HUES48 (cell line): ENCODE data around the gene FBN1.

Experiments used
- H3K27ac ChIP-seq: one replicate; pipeline ENCODE4 v1.7.0; 2013; ENCODE audit warnings: low read depth, low read length, inconsistent platforms
- H3K27me3 ChIP-seq: 2 replicates; pipeline ENCODE4 v1.6.1; 2013; ENCODE audit warnings: mild to moderate bottlenecking, low read length; ENCODE audit not compliant: control insufficient read depth, insufficient read depth
- H3K36me3 ChIP-seq: 2 replicates; pipeline ENCODE4 v1.6.1; 2013; ENCODE audit warnings: low read length; ENCODE audit not compliant: control insufficient read depth, insufficient read depth
- H3K4me1 ChIP-seq: 2 replicates; pipeline ENCODE4 v1.6.1; 2013; ENCODE audit warnings: mild to moderate bottlenecking, low read length; ENCODE audit not compliant: control insufficient read depth, insufficient read depth
- H3K4me3 ChIP-seq: 2 replicates; pipeline ENCODE4 v1.5.1; 2013; ENCODE audit warnings: mild to moderate bottlenecking, low read depth, low read length
- H3K9ac ChIP-seq: 2 replicates; pipeline ENCODE4 v1.6.1; 2013; ENCODE audit warnings: mild to moderate bottlenecking, low read depth, low read length, moderate library complexity
- H3K9me3 ChIP-seq: 2 replicates; pipeline ENCODE4 v1.6.1; 2013; ENCODE audit warnings: low read length; ENCODE audit not compliant: control insufficient read depth, insufficient read depth

Gene FBN1

GRCh38 chr15:48537271-48538113 is 108.0 kb downstream of the FBN1 start:
- Histone ChIP-seq H3K27ac (no peak overlapping the region), H3K9me3 (no peaks in the 10 kb centered on the region), H3K9ac (no peak overlapping the region), H3K36me3 (no peaks in the 10 kb centered on the region), H3K27me3 (no peaks in the 10 kb centered on the region), H3K4me1 (no peaks in the 10 kb centered on the region), H3K4me3 (no peak overlapping the region)

GRCh38 chr15:48536681-48537091 is 108.8 kb downstream of the FBN1 start:
- Histone ChIP-seq H3K27me3 (no peaks in the 10 kb centered on the region), H3K27ac (no peak overlapping the region), H3K9ac (no peak overlapping the region), H3K9me3 (no peaks in the 10 kb centered on the region), H3K36me3 (no peaks in the 10 kb centered on the region), H3K4me3 (no peak overlapping the region), H3K4me1 (no peaks in the 10 kb centered on the region)

- no peaks in the 10 kb centered on the region for H3K4me1 ChIP-seq
- no peaks in the 10 kb centered on the region for H3K36me3 ChIP-seq
- H3K27me3 ChIP-seq, result no peaks in the 10 kb centered on the region
- no peak overlapping the region for H3K27ac ChIP-seq
- H3K9ac ChIP-seq, result no peak overlapping the region
- H3K4me3 ChIP-seq, result no peak overlapping the region
- no peaks in the 10 kb centered on the region for H3K9me3 ChIP-seq
Observed at GRCh38 chr15:48533982-48534381, 111.5 kb downstream of the FBN1 start.

DNA sequence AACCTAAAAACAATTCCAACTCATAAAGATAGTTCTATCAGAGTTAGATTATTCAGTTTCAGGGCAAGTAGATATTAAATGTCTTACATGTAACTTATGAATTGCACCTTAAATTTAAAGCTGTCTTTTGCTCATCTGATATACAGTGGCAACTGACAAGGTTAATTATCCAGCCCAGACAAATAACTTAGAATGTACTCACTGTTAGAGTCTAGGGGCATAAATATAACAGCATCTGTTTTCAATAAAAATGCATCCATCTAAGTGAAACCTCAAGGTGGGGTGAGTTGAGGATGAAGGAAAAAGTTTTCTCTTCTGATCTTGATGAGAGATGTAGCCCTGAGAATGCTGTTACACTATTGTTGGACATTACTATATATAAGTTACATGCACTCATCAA is 112.6 kb downstream of the FBN1 start:
- H3K4me1 ChIP-seq, result no peaks in the 10 kb centered on the region
- no peaks in the 10 kb centered on the region for H3K9me3 ChIP-seq
- no peak overlapping the region for H3K27ac ChIP-seq
- no peaks in the 10 kb centered on the region for H3K36me3 ChIP-seq
- H3K27me3 ChIP-seq, result no peaks in the 10 kb centered on the region
- no peak overlapping the region for H3K9ac ChIP-seq
- no peak overlapping the region for H3K4me3 ChIP-seq

DNA sequence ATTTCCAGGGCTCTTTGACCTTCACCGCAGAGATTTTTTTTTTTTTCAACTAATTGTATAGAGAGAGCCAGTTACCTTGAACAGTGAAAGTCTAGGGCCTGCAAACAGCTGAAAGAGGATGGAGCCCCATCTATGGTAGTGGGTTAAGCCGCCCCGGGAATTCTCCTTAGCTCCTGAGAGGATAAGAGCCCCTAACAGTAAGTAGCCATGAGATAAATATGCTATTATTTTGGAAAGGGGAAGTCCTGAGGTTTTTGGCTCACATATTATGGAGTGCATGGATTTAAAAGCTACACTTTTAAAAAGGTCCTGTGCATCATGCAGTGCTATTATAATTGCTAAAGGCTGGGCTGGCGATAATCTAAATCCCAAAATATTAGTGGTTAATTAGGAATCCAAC is 115.0 kb downstream of the FBN1 start:
- Histone ChIP-seq H3K36me3 (no peaks in the 10 kb centered on the region), H3K4me3 (no peak overlapping the region), H3K27ac (no peak overlapping the region), H3K27me3 (no peaks in the 10 kb centered on the region), H3K9ac (no peak overlapping the region), H3K4me1 (no peaks in the 10 kb centered on the region), H3K9me3 (no peaks in the 10 kb centered on the region)

- H3K9me3 ChIP-seq, result no peaks in the 10 kb centered on the region
- no peak overlapping the region for H3K4me3 ChIP-seq
- H3K9ac ChIP-seq, result no peak overlapping the region
- H3K27me3 ChIP-seq, result no peaks in the 10 kb centered on the region
- no peaks in the 10 kb centered on the region for H3K36me3 ChIP-seq
- no peak overlapping the region for H3K27ac ChIP-seq
- no peaks in the 10 kb centered on the region for H3K4me1 ChIP-seq
Observed at GRCh38 chr15:48528921-48529320, 116.6 kb downstream of the FBN1 start.

GRCh38 chr15:48527517-48527916 is 118.0 kb downstream of the FBN1 start:
- H3K9ac ChIP-seq, result no peak overlapping the region
- H3K4me1 ChIP-seq, result no peaks in the 10 kb centered on the region
- H3K4me3 ChIP-seq, result no peak overlapping the region
- no peaks in the 10 kb centered on the region for H3K27me3 ChIP-seq
- no peaks in the 10 kb centered on the region for H3K9me3 ChIP-seq
- no peak overlapping the region for H3K27ac ChIP-seq
- H3K36me3 ChIP-seq, result no peaks in the 10 kb centered on the region

- Histone ChIP-seq H3K36me3 (no peaks in the 10 kb centered on the region), H3K4me3 (no peak overlapping the region), H3K4me1 (no peaks in the 10 kb centered on the region), H3K27ac (no peak overlapping the region), H3K27me3 (no peaks in the 10 kb centered on the region), H3K9me3 (peaks cover 2% of the 10 kb centered on the region; the same call in 1 of the 2 replicates), H3K9ac (no peak overlapping the region)
Observed at GRCh38 chr15:48522911-48523310, 122.6 kb downstream of the FBN1 start.

DNA sequence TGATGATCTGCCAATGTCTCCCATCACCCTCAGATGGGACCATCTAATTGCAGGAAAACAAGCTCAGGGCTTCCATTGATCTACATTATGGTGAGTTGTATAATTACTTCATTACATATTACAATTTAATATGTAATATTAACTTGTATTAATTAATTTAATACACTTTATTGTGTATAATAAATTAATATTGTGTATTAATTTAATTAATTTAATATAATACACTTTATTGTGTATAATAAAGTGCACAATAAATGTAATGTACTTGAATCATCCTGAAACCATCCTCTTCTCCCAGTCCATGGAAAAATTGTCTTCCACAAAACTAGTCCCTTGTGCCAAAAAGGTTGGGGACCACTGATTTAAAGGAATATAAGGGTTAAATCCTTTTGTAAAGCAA is 123.4 kb downstream of the FBN1 start:
- H3K27ac ChIP-seq, result no peak overlapping the region
- no peaks in the 10 kb centered on the region for H3K27me3 ChIP-seq
- H3K9ac ChIP-seq, result no peak overlapping the region
- no peaks in the 10 kb centered on the region for H3K36me3 ChIP-seq
- H3K4me3 ChIP-seq, result no peak overlapping the region
- H3K4me1 ChIP-seq, result no peaks in the 10 kb centered on the region
- H3K9me3 ChIP-seq, result peaks cover 2% of the 10 kb centered on the region; the same call in 1 of the 2 replicates

DNA sequence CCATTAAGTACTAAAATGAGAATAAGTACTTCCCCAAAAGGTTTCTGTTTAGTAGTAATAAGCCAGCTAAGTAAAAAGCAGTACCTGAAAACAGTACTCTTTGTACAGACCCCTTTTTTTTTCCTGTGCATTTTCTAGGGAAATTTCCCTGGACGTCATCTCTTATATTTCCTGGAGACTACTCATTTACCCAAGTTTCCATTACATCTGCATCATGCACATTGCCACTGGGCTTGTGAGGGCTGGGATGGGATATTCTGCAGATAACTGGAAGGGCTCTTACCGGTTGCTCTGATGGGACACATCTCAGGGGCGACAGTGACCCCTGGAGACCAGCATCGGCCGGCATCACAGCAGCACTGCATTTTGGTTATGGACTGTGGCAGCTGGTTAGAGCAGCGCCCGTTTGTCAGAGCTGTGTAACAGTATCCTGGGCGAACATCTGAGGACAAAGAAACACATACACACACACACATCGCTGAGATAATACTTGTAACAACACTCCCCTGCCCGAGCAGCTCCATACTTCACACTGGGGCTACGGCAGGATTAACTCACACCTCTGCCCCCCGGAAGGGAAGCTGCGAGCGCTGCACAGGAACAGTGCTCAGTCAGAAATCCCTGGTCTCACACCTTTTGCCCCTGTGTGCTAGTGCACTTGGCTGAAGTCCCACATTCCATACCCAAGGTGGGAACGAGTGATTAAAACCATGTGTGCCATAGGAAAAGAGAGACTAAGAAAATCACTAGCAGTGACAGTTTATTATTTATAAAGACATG is 124.9 kb downstream of the FBN1 start:
- H3K9ac ChIP-seq, result no peak overlapping the region
- H3K27ac ChIP-seq, result no peak overlapping the region
- H3K9me3 ChIP-seq, result peaks cover 2% of the 10 kb centered on the region; the same call in 1 of the 2 replicates
- H3K36me3 ChIP-seq, result no peaks in the 10 kb centered on the region
- H3K27me3 ChIP-seq, result no peaks in the 10 kb centered on the region
- H3K4me3 ChIP-seq, result no peak overlapping the region
- H3K4me1 ChIP-seq, result no peaks in the 10 kb centered on the region

- H3K27me3 ChIP-seq, result no peaks in the 10 kb centered on the region
- H3K27ac ChIP-seq, result no peak overlapping the region
- no peaks in the 10 kb centered on the region for H3K36me3 ChIP-seq
- H3K4me1 ChIP-seq, result no peaks in the 10 kb centered on the region
- no peaks in the 10 kb centered on the region for H3K9me3 ChIP-seq
- H3K9ac ChIP-seq, result no peak overlapping the region
- H3K4me3 ChIP-seq, result no peak overlapping the region
Observed at GRCh38 chr15:48516121-48516520, 129.4 kb downstream of the FBN1 start.
